HepG2 (cell line): Measurements from ENCODE around the gene MYL6. TPM values are rescaled to one million over a fixed set of nuclear protein-coding genes. Genes with fewer than 3 reads are reported as not detected.
A peak's percentile ranks its signal among the peaks of the same experiment; 100 is the strongest.

ENCODE experiments used
- ELF4 ChIP-seq: sonication (generic); formaldehyde crosslinking; IDR thresholded peaks from 2 replicates; pipeline ENCODE4 v1.5.0; 2020; ENCODE audit warnings: missing genetic modification reagents, mild to moderate bottlenecking, moderate library complexity, borderline replicate concordance
- HDAC2 ChIP-seq: sonication (generic); formaldehyde crosslinking; IDR thresholded peaks from 2 replicates; pipeline ENCODE4 v1.4.0; 2020; ENCODE audit warnings: missing genetic modification reagents
- HDAC6 ChIP-seq: fragments of 200-600 bp; sonication (generic); IDR thresholded peaks from 2 replicates; pipeline ENCODE4 v1.7.0; 2017; ENCODE audit warnings: mild to moderate bottlenecking, antibody characterized with exemption, low read length, low read depth
- HMGA1 ChIP-seq: sonication (generic); formaldehyde crosslinking; conservative IDR thresholded peaks from 2 replicates; pipeline ENCODE4 v1.4.0; 2020; ENCODE audit warnings: missing genetic modification reagents
- NFIC ChIP-seq: IDR thresholded peaks from 2 replicates; pipeline ENCODE4 v1.6.1; 2012; ENCODE audit warnings: mild to moderate bottlenecking, low read length, inconsistent platforms
- POLR2A ChIP-seq, 2 experiments: IDR thresholded peaks; 2 replicates each; pipeline ENCODE4 v1.6.1; 2011; ENCODE audit warnings: low read depth in 2 of 2, low read length in 2 of 2, mild to moderate bottlenecking in 1 of 2, moderate library complexity in 1 of 2; ENCODE audit not compliant: insufficient read depth in 1 of 2
- RAD51 ChIP-seq: fragments of 450-650 bp; IDR thresholded peaks from 2 replicates; pipeline ENCODE4 v1.6.1; 2016; ENCODE audit warnings: borderline replicate concordance
- SIN3A ChIP-seq: IDR thresholded peaks from 2 replicates; pipeline ENCODE4 v1.6.1; 2011; ENCODE audit warnings: low read depth, mild to moderate bottlenecking, control low read depth, low read length, borderline replicate concordance
- SOX13 ChIP-seq, 3 experiments: fragments of 450-650 bp in 1 of 3; sonication (generic) in 1 of 3; formaldehyde crosslinking in 1 of 3; IDR thresholded peaks in 2 of 3; conservative IDR thresholded peaks in 1 of 3; 2 replicates each; pipeline versions ENCODE4 v1.5.0 to v1.6.1; 2016 to 2020; ENCODE audit warnings: antibody characterized with exemption in 1 of 3, mild to moderate bottlenecking in 1 of 3, missing compliant biosample characterization in 1 of 3, missing genetic modification reagents in 1 of 3, moderate library complexity in 1 of 3
- SRF ChIP-seq: IDR thresholded peaks from 2 replicates; pipeline ENCODE4 v1.6.1; 2011; ENCODE audit warnings: mild to moderate bottlenecking, low read depth, low read length, moderate library complexity
- SRY ChIP-seq: sonication (generic); formaldehyde crosslinking; IDR thresholded peaks from 2 replicates; pipeline ENCODE4 v1.8.0; 2022; ENCODE audit warnings: mild to moderate bottlenecking, missing genetic modification reagents
- STAG1 ChIP-seq: sonication (generic); formaldehyde crosslinking; IDR thresholded peaks from 2 replicates; pipeline ENCODE4 v1.4.0; 2020; ENCODE audit warnings: missing genetic modification reagents
- SYNCRIP ChIP-seq: fragments of 200-400 bp; formaldehyde crosslinking; IDR thresholded peaks from 2 replicates; pipeline ENCODE4 v1.6.1; 2018; ENCODE audit warnings: mild to moderate bottlenecking, low read depth, low read length; ENCODE audit not compliant: insufficient read depth
- YY1 ChIP-seq: IDR thresholded peaks from 2 replicates; pipeline ENCODE4 v1.6.1; 2011; ENCODE audit warnings: low read length, low read depth, moderate library complexity, mild to moderate bottlenecking; ENCODE audit not compliant: insufficient read depth, insufficient replicate concordance
- ZKSCAN1 ChIP-seq: fragments of 150-350 bp; IDR thresholded peaks from 2 replicates; pipeline ENCODE4 v1.6.1; 2014; ENCODE audit warnings: low read length
- ZMYM3 ChIP-seq: sonication (generic); formaldehyde crosslinking; IDR thresholded peaks from 2 replicates; pipeline ENCODE4 v1.5.1; 2020; ENCODE audit warnings: mild to moderate bottlenecking, missing genetic modification reagents
- ZNF547 ChIP-seq: sonication (generic); formaldehyde crosslinking; IDR thresholded peaks from 2 replicates; pipeline ENCODE4 v1.5.1; 2020; ENCODE audit warnings: mild to moderate bottlenecking, missing genetic modification reagents
- ZNF605 ChIP-seq: sonication (generic); formaldehyde crosslinking; IDR thresholded peaks from 2 replicates; pipeline ENCODE4 v1.8.0; 2022; ENCODE audit warnings: mild to moderate bottlenecking, missing genetic modification reagents
- ZNF672 ChIP-seq: sonication (generic); formaldehyde crosslinking; IDR thresholded peaks from 2 replicates; pipeline ENCODE4 v1.8.1; 2022; ENCODE audit warnings: missing genetic modification reagents
- ZNF839 ChIP-seq: sonication (generic); formaldehyde crosslinking; IDR thresholded peaks from 2 replicates; pipeline ENCODE4 v1.4.0; 2020; ENCODE audit warnings: missing genetic modification reagents, mild to moderate bottlenecking, borderline replicate concordance
- ZSCAN12 ChIP-seq: sonication (generic); formaldehyde crosslinking; IDR thresholded peaks from 2 replicates; pipeline ENCODE4 v1.9.0; 2021; ENCODE audit warnings: mild to moderate bottlenecking, missing genetic modification reagents
- polyA plus RNA-seq, 8 experiments: library from polyadenylated mRNA; depleted of rRNA in 3 of 8; stranded (reverse) in 7 of 8; unstranded in 1 of 8; fragments of >200 nt; fragmentation: Illumina TruSeq in 4 of 8; extraction: Trizol in 4 of 8; gene quantifications; 2 replicates each; pipeline versions ENCODE4 v1.2.1 to v1.2.3, GENCODE V29; 2011 to 2016; ENCODE audit warnings: low read depth in 4 of 8, missing spikeins in 1 of 8, mixed read lengths in 1 of 8; ENCODE audit not compliant: insufficient read depth in 1 of 8
- total RNA-seq, 5 experiments: library from RNA; depleted of rRNA; stranded (reverse); fragments of >200 nt; fragmentation: Illumina TruSeq; extraction: Trizol; gene quantifications; 2 replicates each; pipeline ENCODE4 v1.2.3, GENCODE V29; 2016; ENCODE audit warnings: low read depth in 1 of 5
- TF ChIP-seq, protein P1 (sequence below): sonication (generic); formaldehyde crosslinking; IDR thresholded peaks from 2 replicates; pipeline ENCODE4 v1.5.0; 2020; ENCODE audit warnings: missing genetic modification reagents
- TF ChIP-seq, protein P2 (sequence below): sonication (generic); formaldehyde crosslinking; conservative IDR thresholded peaks from 2 replicates; pipeline ENCODE4 v1.4.0; 2020; ENCODE audit warnings: missing genetic modification reagents
- TF ChIP-seq, protein P3 (sequence below): sonication (generic); formaldehyde crosslinking; IDR thresholded peaks from 2 replicates; pipeline ENCODE4 v1.4.0; 2020; ENCODE audit warnings: missing genetic modification reagents

MYL6 gene
- total and polyA plus RNA-seq, 2 of the 13 experiments (the other 11 are each of a cell fraction or from before 2014, with no cell fraction given): 1,127 to 1,192 TPM

DNA sequence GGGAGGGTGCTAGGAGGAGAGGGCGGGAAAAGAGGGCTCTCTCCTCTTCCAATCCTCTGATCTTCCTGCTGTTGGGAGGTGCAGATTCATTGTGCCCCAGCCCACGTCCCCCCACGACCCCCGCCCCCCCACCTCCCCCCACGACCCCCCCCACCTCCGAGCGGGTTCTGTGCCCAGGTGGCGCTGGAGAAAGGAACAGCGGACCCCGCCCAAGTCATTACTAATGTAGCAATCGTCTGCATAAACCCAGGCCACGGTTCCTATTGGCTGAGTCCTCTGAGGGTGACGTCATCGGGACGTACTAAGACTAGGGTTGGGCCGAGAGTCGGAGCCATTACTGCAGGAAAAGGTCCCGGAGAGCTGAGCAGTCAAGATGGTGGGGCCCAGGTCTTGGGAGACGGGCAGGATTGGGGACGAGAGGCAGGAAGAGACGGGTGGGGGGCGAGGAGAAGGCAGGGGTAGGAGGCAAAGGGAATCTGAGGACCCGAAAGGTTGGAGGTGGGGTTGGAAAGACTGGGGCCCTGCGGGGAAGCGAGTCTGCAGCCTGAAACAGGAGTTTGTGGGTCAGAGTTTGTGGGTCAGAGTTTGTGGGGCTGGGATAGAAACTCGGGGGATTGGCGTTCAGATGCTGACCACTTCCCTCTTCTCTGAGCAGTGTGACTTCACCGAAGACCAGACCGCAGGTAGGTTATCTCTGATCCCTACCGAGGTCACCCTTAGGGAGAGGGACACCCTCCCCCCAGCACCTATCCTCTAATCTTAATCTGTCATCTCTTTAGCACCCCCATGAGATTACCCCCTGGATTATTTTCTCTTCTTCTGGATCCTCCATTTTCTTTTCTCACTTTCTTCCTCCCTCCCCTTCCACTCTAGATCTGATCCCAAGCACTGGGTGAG lies at the start of gene MYL6 (continued):
- TF ChIP-seq, protein P1, sequence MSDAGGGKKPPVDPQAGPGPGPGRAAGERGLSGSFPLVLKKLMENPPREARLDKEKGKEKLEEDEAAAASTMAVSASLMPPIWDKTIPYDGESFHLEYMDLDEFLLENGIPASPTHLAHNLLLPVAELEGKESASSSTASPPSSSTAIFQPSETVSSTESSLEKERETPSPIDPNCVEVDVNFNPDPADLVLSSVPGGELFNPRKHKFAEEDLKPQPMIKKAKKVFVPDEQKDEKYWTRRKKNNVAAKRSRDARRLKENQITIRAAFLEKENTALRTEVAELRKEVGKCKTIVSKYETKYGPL: no peak
- TF ChIP-seq, protein P2, sequence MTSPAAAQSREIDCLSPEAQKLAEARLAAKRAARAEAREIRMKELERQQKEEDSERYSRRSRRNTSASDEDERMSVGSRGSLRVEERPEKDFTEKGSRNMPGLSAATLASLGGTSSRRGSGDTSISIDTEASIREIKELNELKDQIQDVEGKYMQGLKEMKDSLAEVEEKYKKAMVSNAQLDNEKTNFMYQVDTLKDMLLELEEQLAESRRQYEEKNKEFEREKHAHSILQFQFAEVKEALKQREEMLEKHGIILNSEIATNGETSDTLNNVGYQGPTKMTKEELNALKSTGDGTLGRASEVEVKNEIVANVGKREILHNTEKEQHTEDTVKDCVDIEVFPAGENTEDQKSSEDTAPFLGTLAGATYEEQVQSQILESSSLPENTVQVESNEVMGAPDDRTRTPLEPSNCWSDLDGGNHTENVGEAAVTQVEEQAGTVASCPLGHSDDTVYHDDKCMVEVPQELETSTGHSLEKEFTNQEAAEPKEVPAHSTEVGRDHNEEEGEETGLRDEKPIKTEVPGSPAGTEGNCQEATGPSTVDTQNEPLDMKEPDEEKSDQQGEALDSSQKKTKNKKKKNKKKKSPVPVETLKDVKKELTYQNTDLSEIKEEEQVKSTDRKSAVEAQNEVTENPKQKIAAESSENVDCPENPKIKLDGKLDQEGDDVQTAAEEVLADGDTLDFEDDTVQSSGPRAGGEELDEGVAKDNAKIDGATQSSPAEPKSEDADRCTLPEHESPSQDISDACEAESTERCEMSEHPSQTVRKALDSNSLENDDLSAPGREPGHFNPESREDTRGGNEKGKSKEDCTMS (CRISPR knock-in tag): no peak
- no peak for TF ChIP-seq ZNF839 (CRISPR knock-in tag)
- TF ChIP-seq ZMYM3 (CRISPR knock-in tag): no peak
- no peak for TF ChIP-seq SRF
- no peak for TF ChIP-seq HDAC6
- no peak; the same call in 1 of the 2 replicates for TF ChIP-seq SRY (CRISPR knock-in tag)
- peak; percentile 98 to 99 for TF ChIP-seq POLR2A (IDR thresholded peaks at IDR 0.05; ENCODE audit: insufficient read depth in 1 of 2, low read depth in 2 of 2, low read length in 2 of 2)
- TF ChIP-seq YY1: peak; percentile 90
- TF ChIP-seq HDAC2 (CRISPR knock-in tag): 0 out of 2 replicates have a peak, but pooled peaks have one; percentile 3
- no peak for TF ChIP-seq RAD51
- no peak for TF ChIP-seq ELF4 (CRISPR knock-in tag)
- no peak for TF ChIP-seq SOX13 (IDR thresholded peaks at IDR 0.05)
- TF ChIP-seq SOX13 (CRISPR knock-in tag; conservative IDR thresholded peaks at IDR 0.05 in 1 of 2, IDR thresholded peaks at IDR 0.05 in 1 of 2): no peak
- TF ChIP-seq ZNF672 (CRISPR knock-in tag): no peak
- TF ChIP-seq ZNF547 (CRISPR knock-in tag): no peak
- TF ChIP-seq HMGA1 (CRISPR knock-in tag): no peak
- TF ChIP-seq, protein P3, sequence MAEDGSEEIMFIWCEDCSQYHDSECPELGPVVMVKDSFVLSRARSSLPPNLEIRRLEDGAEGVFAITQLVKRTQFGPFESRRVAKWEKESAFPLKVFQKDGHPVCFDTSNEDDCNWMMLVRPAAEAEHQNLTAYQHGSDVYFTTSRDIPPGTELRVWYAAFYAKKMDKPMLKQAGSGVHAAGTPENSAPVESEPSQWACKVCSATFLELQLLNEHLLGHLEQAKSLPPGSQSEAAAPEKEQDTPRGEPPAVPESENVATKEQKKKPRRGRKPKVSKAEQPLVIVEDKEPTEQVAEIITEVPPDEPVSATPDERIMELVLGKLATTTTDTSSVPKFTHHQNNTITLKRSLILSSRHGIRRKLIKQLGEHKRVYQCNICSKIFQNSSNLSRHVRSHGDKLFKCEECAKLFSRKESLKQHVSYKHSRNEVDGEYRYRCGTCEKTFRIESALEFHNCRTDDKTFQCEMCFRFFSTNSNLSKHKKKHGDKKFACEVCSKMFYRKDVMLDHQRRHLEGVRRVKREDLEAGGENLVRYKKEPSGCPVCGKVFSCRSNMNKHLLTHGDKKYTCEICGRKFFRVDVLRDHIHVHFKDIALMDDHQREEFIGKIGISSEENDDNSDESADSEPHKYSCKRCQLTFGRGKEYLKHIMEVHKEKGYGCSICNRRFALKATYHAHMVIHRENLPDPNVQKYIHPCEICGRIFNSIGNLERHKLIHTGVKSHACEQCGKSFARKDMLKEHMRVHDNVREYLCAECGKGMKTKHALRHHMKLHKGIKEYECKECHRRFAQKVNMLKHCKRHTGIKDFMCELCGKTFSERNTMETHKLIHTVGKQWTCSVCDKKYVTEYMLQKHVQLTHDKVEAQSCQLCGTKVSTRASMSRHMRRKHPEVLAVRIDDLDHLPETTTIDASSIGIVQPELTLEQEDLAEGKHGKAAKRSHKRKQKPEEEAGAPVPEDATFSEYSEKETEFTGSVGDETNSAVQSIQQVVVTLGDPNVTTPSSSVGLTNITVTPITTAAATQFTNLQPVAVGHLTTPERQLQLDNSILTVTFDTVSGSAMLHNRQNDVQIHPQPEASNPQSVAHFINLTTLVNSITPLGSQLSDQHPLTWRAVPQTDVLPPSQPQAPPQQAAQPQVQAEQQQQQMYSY: no peak
- TF ChIP-seq SIN3A: peak; percentile 56; the same call in 1 of the 2 replicates
- TF ChIP-seq NFIC: 0 out of 2 replicates have a peak, but pooled peaks have one; percentile 32
- no peak for TF ChIP-seq STAG1 (CRISPR knock-in tag)
- TF ChIP-seq ZNF605: no peak
- no peak for TF ChIP-seq SYNCRIP
- TF ChIP-seq ZKSCAN1: no peak
- TF ChIP-seq ZSCAN12 (CRISPR knock-in tag): no peak
